ENCODE measurements around the gene SMPD3.

DNA sequence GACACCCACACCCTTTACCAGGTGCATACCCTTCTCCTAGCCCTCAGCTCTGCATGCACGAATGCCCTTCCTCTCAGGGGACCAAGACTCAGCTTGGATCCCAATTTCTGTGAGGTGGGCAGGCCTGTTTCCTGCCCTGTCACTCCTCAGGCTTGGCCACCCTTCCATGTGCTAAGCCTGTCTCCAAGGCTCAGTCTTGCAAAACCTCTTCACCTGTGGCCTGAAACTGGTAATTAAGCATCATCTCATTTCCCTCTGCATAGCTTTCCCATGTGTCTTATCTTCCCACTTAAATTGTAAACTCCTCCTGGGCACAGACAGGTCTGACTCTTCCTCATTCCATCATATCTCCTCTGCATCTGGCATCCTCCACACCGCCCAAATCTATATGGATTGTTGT lies 31.0 kb upstream of the SMPD3 start:
- TF ChIP-seq CTCF (IDR thresholded peaks at IDR 0.05) (no peak), POLR2A (IDR thresholded peaks at IDR 0.05) (no peak)
